ENCODE results near the gene TM4SF4. TPM values are rescaled to one million over a fixed set of nuclear protein-coding genes. Genes with fewer than 3 reads are reported as not detected.

Gene TM4SF4
- total and polyA plus RNA-seq, 2 donors from 2014 or later: 0.92 to 0.94 TPM

- intact Hi-C loops (cut with DNase I): no loop called here
- FAIRE-seq (no peak), DNase-seq (peak in 1 of 5 donors; percentile 31)
- H3K9ac ChIP-seq (ENCODE audit: low read length in 3 of 3): no peak overlapping the region
- peak overlapping the region in 1 of 3 donors; percentile 21 for H3K4me3 ChIP-seq (ENCODE audit: low read length in 3 of 3)
- H3K27ac ChIP-seq (ENCODE audit: low read depth in 2 of 2, low read length in 2 of 2): no peak overlapping the region
- no peaks in the 10 kb centered on the region for H3K27me3 ChIP-seq (ENCODE audit: control insufficient read depth, insufficient read depth, low read length)
- no peaks in the 10 kb centered on the region for H3K9me3 ChIP-seq (ENCODE audit: control insufficient read depth in 2 of 3, insufficient read depth in 1 of 3, low read length in 3 of 3)
- no peaks in the 10 kb centered on the region for H3K36me3 ChIP-seq (ENCODE audit: control insufficient read depth in 2 of 3, insufficient read depth in 3 of 3, low read length in 3 of 3)
- peaks cover 0 to 4% (median 0%) of the 10 kb centered on the region in 3 donors for H3K4me1 ChIP-seq (ENCODE audit: control insufficient read depth in 2 of 3, insufficient read depth in 2 of 3, low read depth in 1 of 3, low read length in 3 of 3)
- TF ChIP-seq CTCF (IDR thresholded peaks at IDR 0.05; ENCODE audit: borderline replicate concordance, extremely low read depth, insufficient read depth): no peak
Measured at GRCh38 chr3:149507491-149508324, 33.2 kb downstream of the TM4SF4 start.

GRCh38 chr3:149509526-149509925, 35.0 kb downstream of the TM4SF4 start:
- DNase-seq (no peak), FAIRE-seq (no peak)
- no peak overlapping the region for H3K27ac ChIP-seq (ENCODE audit: low read depth in 2 of 2, low read length in 2 of 2)
- H3K4me1 ChIP-seq (ENCODE audit: control insufficient read depth in 2 of 3, insufficient read depth in 2 of 3, low read depth in 1 of 3, low read length in 3 of 3): peaks cover 0 to 4% (median 0%) of the 10 kb centered on the region in 3 donors
- no peak overlapping the region for H3K4me3 ChIP-seq (ENCODE audit: low read length in 3 of 3)
- TF ChIP-seq CTCF (IDR thresholded peaks at IDR 0.05; ENCODE audit: borderline replicate concordance, extremely low read depth, insufficient read depth): no peak
- no peaks in the 10 kb centered on the region for H3K9me3 ChIP-seq (ENCODE audit: control insufficient read depth in 2 of 3, insufficient read depth in 1 of 3, low read length in 3 of 3)
- H3K27me3 ChIP-seq (ENCODE audit: control insufficient read depth, insufficient read depth, low read length): no peaks in the 10 kb centered on the region
- intact Hi-C loops (cut with DNase I): no loop called here
- no peaks in the 10 kb centered on the region for H3K36me3 ChIP-seq (ENCODE audit: control insufficient read depth in 2 of 3, insufficient read depth in 3 of 3, low read length in 3 of 3)
- H3K9ac ChIP-seq (ENCODE audit: low read length in 3 of 3): no peak overlapping the region

- H3K9me3 ChIP-seq (ENCODE audit: control insufficient read depth in 2 of 3, insufficient read depth in 1 of 3, low read length in 3 of 3): no peaks in the 10 kb centered on the region
- H3K4me1 ChIP-seq (ENCODE audit: control insufficient read depth in 2 of 3, insufficient read depth in 2 of 3, low read depth in 1 of 3, low read length in 3 of 3): peaks cover 0 to 4% (median 0%) of the 10 kb centered on the region in 3 donors
- no peak for FAIRE-seq
- H3K36me3 ChIP-seq (ENCODE audit: control insufficient read depth in 2 of 3, insufficient read depth in 3 of 3, low read length in 3 of 3): no peaks in the 10 kb centered on the region
- no peak for DNase-seq
- H3K27ac ChIP-seq (ENCODE audit: low read depth in 2 of 2, low read length in 2 of 2): no peak overlapping the region
- no peak overlapping the region for H3K4me3 ChIP-seq (ENCODE audit: low read length in 3 of 3)
- TF ChIP-seq CTCF (IDR thresholded peaks at IDR 0.05; ENCODE audit: borderline replicate concordance, extremely low read depth, insufficient read depth): no peak
- H3K9ac ChIP-seq (ENCODE audit: low read length in 3 of 3): no peak overlapping the region
- intact Hi-C loops (cut with DNase I): no loop called here
- no peaks in the 10 kb centered on the region for H3K27me3 ChIP-seq (ENCODE audit: control insufficient read depth, insufficient read depth, low read length)
Measured at GRCh38 chr3:149510480-149510879, 36.0 kb downstream of the TM4SF4 start.

Data from kidney (tissue), 14 donors.